NCI-H345 treated with DMSO at 0.1 percent for 48 hours (cell line): Measurements from ENCODE around the gene MIEF1.

ENCODE experiments used
- DNase-seq: peaks from one replicate; lab custom pipeline; 2025; ENCODE audit not compliant: unreplicated experiment; lab: John Stamatoyannopoulos, UW

MIEF1 gene

DNA sequence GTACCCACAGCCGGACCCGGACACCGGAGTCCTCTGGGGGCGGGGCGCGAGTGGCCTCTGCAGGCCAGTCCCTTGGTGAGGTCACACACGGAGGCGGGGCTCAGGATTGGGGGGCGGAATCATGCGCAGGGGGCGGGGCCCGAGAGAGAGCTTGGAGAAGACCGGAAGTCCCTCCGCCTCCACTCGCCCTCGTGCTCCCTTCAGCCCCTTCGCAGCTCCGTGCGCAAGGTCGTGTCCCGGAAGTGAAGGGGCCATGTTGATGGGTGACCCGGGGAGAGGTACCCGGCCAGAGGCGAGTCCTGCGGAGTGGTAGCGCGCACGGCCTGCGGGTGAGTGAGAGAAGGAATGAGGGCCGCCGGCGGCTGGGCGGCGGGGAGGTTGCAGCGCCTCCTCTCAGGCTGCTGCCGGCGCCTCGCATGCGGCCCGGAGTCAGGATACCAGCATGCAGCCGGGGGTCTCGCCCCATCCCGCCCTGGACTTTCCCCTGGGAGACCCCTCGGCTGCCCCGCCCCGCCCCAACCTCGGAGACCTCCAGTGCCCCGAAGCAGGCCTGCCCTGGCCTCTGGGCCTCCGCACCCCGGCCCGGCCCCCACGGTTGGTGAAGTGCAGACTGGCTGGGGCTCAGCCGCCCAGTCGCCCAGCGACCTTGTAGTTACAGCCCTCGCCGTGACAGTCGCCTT lies at the start of gene MIEF1:
Gene MIEF1, plus strand, starts transcription at position 182 of the 680 bp plus-strand sequence. CDS start 9,005 bp downstream, outside the sequence.
- DNase-seq, result peak; percentile 64

DNA sequence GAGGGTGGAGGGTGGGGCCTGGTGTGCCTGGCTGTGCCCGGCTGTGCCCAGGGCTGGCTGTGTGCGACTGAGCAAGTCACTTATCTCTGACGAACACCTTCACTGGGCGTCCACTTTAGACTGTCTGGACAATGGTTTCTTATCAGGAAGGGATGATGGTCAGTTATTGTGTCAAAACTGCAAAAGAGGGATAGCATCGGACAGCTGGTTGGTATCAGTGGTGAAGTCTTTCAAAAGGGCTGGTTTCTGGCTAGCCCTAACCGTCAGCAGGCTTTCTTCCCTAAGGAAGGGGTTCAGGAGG lies 49.4 kb upstream of the MIEF1 start:
- no peak for DNase-seq

DNA sequence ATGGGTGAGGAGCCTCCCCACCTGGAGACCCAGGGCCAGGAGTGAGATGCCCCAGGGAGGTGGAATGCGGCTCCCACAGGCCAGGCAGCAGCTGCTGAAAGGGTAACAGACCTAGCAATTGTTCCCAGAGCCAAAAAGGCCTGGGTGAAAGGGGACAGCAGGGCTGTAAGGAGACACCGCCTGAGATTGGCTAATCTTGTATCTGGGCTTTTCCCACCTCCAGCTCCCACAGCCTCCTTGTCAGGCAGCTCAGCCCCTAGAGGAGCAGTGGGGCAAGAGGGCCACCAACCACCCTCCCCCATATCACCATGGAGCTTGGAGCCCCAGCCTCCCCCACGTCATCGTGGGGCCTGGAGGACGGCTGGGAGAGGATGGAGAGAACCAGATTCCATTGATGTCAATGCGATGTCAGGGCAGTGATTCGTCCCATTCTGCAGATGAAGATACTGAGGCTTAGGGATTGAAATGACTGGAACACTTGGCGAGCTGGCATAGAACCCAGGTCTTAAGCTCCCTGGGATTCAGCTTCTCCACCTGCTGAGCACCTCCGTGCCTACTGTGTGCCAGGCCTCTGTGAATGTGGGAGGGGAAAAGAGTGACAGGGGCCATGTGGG lies 48.2 kb upstream of the MIEF1 start:
- no peak for DNase-seq

DNA sequence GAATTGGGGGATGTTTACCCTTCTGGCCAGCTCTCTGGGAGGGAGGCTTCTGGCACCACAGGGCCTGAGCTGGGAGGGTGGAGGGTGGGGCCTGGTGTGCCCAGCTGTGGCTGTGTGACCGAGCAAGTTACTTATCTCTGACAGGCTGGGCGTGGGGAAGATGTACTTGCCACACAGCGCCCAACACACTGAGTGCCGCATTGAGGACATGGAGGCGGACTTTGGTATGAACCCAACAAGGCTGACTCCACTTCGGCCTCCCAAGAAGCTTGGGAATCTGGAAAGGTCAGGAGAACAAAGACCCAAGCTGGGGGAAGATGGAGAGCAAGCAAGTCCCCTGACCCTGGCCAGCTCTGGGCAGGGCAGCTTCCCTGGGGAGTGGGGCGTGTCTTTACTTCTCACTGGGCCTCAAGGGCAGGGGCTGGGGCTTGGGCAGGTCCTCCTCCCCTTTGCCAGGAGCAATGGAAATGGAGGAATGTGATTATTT lies 47.7 kb upstream of the MIEF1 start:
- DNase-seq, result no peak

DNA sequence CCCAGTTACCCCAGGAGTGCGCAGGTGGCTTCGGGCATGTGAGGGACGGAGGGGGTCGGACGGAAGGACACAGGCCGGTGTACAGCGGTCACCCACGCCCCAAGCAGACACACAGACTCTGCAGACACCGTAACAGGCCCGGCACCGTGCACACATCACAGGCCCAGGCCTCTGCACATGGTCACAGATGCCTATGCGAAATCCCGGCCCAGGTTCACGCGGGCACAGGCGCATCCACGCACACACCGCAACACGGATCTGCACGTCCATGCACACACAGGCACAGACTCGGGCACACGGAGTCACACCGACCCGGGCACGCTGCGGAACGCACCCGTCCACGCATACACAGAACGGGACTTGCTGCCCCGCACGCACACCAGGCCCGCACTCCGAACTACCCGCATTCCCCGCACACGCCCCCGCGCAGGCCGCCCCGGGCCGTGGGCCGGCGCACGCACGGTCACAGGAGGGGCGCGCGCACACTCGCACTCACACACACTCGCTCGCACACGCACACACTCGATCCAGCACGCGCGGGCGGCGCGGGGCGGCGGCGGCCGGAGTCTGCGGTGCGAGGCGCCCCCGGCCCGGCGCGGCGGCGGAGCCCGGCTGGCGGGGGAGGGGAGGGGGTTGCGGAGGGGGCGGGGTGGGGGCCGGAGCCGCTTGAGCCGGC lies 45.4 kb upstream of the MIEF1 start, which contains the start of gene MGAT3:
Gene MGAT3, plus strand, starts transcription at position 491 of the 676 bp plus-strand sequence. CDS start 30,336 bp downstream, outside the sequence.
- no peak for DNase-seq

GRCh38 chr22:39457198-39457555 lies 44.9 kb upstream of the MIEF1 start:
- DNase-seq, result no peak

DNA sequence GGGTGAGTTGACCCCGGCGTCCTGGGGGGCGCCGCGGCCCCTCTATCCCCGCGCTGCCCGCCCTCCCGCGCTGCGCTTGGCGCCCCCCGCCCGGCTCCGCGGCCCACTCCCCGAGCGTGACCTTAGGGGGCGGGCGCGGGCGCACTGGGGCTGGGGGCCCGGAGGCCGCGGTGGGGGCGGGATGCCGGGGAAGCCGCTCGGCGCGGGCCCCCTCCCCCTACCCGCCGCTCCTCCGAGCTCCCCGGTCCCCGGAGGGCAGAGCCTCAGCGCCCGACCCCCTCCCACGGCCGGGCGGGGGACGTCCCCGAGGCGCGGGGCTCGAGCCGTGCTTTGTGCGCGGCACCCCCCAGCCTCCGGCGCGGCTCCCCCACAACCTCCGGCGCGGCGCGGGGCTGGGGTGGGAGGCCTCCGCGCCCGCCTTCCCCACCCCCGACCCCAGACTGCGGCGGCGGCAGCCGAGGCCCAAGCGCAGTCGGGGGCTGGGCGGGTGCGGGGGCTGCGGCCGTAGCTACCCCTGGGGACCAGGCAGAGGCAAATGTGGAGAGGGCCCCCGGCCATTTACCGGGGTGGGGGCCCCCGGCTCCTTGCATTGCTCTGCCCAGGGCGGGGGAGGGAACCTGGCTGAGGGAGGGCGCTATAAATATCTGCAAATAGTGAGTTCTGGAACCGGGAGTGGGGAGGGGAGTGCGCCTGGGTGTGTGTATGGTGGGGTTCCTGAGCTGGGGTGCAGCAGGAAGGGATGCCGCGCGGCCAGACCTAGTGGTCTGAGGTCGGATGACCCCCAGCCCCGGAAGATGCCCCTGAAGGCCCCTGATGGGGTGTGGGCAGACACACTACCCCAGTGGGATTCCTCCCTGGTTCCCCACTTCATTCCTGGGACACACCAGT lies 44.3 kb upstream of the MIEF1 start:
- DNase-seq, result no peak

DNA sequence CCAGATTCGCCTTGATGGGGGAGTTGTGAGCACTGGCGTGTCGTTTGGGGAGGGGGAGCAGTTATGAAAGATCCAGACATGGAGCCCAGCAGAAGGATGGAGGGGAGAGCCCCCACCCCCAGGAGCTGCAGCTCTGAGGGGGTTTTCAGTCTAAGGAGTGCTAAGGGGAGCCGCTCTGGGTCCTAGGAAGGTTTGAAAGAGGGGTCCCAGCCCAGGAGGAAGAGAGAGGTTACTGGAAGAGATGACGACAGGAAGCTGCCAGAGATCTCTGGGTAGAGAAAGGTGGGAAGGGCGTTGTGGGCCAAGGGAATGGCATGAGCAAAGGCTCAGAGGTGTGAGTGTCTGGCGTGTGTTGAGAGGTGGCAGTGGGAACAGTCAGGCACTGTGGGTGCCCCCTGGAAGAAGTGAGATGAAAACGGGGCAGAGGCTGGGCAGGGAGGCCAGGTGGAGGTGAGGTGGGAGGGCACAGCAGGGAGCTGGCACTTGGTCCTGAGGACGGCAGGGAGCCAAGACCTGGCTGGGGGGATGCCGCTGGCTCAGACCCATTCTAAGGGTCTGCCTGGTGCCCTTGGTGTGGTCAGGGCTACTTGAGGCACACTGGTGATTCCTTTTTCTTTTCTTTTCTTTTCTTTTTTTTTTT lies 43.5 kb upstream of the MIEF1 start:
- DNase-seq, result no peak

GRCh38 chr22:39459681-39460080 lies 42.4 kb upstream of the MIEF1 start:
- DNase-seq, result no peak

DNA sequence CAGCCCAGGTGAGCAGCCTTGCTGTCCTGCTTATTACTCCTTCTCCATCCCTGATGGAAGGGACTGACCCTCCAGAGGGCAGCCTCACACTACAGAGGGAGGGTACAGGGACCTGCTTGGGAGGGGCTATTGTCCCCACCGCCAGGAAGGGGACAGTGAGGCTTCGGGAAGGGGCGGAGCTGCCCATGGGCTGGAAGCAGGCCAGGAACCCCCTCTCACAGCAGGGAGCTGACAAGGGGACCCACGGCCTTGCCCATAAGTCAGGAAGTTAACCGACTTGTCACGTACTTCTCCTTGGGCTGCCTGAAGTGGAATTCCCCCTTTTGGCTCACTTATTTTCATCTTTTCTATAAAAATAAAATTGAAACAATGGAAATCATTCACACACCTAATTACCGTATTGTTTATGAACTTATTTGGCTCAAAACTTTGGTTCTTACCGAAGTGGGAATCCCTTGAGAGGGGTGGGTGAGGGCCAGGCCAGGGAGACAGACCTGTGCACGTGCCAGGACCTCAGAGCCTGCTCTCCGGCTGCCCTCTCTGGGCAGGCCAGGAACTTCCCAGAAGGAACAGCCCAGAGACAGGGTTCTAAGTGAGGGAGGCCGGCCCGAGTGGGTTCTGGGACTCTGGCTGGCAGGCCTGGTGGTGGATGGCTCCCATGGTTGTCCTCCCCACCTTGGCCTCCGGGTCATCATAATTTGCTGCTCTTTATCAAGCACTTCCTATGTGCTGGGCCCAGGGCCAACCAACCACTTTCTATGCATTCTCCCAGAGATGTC lies 39.5 kb upstream of the MIEF1 start:
- DNase-seq, result no peak

- no peak for DNase-seq
Measured at GRCh38 chr22:39463277-39463676, 38.8 kb upstream of the MIEF1 start.

- DNase-seq, result no peak
Measured at GRCh38 chr22:39463931-39464390, 38.1 kb upstream of the MIEF1 start.

GRCh38 chr22:39466228-39467006 lies 35.7 kb upstream of the MIEF1 start:
- no peak for DNase-seq

- DNase-seq, result no peak
Measured at GRCh38 chr22:39467390-39467895, 34.6 kb upstream of the MIEF1 start.

DNA sequence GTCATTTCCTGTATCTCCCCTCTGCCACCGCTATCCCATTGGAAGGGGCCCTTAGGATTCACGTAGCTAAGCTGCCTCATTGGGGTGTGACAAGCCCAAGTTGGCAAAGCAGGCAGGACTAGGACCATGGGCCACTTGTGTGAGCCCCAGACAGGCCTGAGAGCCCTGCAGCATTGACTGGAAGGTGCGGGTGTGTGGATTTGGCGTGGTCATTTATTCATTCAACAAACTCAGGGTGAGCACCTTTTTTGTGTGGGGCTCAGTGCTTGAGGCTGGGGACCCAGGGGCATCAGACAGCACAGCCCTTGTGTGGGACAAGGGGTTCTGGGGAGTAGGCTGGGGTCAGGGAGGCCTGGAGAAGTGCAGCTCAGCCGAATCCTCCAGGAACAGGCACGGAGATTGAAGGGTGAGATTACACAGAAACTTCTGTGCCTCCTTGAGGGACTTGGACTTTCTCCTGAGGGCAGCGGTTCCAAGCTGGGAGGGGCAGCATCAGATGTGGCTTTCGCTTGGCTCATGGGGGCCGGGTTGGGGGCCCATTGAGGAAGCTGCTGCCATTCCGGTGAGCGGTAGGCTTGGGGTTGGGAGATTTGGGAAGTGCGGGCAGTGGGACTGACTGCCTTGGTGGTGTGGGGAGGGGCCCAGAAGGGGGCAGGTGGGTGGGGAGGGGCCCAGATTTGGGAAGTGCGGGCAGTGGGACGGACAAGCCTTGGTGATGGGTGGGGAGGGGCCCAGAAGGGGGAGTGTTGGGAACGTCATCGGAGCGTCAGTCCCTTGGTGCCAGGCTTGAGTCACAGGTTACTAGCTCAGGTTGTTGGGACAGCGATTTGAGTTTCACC lies 33.4 kb upstream of the MIEF1 start:
- DNase-seq, result no peak

DNA sequence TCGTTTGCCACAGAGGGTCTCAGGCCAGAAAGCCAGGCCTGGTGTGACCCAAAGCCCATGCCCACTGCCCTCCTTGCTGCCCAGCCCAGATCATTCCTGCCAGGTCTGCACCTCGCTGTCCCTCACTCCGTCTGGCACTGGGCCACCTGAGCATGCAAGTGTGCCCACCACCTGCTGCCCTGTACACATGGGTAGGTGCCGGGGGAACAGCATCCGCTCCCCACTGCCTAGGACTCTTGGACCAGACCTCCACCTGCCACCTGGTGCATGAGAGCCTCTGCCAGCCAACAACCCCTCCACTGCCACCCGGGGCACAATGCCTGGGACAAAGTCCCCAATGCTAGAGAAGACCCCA lies 32.8 kb upstream of the MIEF1 start:
- peak; percentile 43 for DNase-seq

DNA sequence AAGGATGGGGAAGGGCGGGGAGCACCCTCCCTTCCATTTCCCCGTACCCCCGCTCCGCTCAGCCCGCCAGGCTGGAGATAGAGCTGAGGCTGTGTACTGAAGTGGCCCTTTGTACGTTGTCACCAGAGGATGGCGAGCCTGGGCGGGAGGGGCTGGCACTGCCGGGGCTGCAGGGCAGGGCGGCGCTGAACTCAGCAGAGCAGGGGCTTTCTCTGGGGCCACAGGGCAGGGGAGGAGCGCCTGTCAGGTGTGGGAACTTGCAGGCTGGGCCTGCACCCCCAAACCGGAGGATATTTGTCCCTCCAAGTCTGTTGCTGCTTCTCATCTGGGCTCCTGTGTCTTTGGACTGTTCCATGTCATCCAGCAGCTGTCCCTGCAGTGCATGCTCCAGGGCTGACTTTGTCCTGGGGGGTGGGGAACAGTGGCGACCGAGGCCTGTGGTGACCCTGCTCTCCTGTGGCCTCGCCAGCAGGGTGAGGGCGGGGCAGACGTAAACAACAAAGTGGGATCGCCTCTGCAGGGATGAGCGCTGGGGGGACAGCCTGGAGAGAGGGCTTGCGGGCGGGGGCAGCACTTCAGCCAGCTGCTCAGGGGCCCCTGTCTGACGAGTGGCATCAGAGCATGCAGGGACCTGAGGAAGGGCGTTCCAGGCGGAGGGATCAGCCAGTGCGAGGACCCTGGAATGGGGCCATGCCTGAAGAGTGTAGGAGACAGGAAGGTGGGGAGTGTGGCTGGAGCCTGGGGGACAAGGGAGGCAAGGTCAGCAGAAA lies 32.2 kb upstream of the MIEF1 start:
- peak; percentile 43 for DNase-seq
